GM18508 (cell line): Measurements from ENCODE around the gene C16orf82.

ENCODE experiments used
- ATAC-seq: cut with Tn5 transposase; IDR thresholded peaks from one replicate; pipeline ENCODE4 v1.9.1; 2021; ENCODE audit warnings: moderate number of reproducible peaks; ENCODE audit not compliant: insufficient read depth, unreplicated experiment

C16orf82 gene

DNA sequence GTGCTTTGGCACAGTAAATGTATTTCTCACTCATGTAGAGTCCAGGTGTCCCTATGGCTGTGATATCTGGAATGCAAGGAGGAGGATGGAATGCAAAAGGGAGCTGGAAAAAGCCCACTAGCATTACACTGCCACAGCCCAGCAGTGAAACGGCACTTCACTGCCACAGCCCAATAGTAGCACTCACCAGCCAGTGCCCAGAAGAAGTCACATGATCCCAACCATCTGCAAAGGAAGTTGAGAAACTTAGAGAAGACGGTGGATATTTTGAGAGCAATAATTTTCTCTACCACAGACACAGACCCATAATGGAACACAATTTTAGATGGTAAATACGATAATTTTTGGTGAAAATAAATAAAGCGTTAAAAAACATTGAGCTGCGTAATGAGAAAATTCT lies 51.8 kb downstream of the C16orf82 start:
- ATAC-seq = no peak
